Mononuclear cell (primary cell): ENCODE data around the gene UBA6. TPM values are rescaled to one million over a fixed set of nuclear protein-coding genes. Genes with fewer than 3 reads are reported as not detected.
"Not testable (repeated sequence)": the region's sequence is repeated elsewhere in the genome, so short reads cannot be mapped to it uniquely, and the experiment has no call there.

Source experiments
- H3K27me3 ChIP-seq: 2 replicates; pipeline ENCODE4 v1.6.0; 2011; ENCODE audit warnings: low read length, control low read depth; ENCODE audit not compliant: insufficient read depth
- H3K4me1 ChIP-seq: 2 replicates; pipeline ENCODE4 v1.5.1; 2011; ENCODE audit warnings: mild to moderate bottlenecking, low read length, control low read depth; ENCODE audit not compliant: insufficient read depth
- H3K4me3 ChIP-seq: 2 replicates; pipeline ENCODE4 v1.5.1; 2011; ENCODE audit warnings: mild to moderate bottlenecking, low read length, moderate library complexity
- H3K9me3 ChIP-seq: 2 replicates; pipeline ENCODE4 v1.5.1; 2011; ENCODE audit warnings: low read depth, mild to moderate bottlenecking, control low read depth, low read length
- total RNA-seq: library from RNA; depleted of rRNA; stranded (reverse); fragments of >200 nt; gene quantifications from one replicate; pipeline ENCODE4 v1.2.3, GENCODE V29; 2012

The UBA6 gene
- total RNA-seq, result 87.8 TPM

DNA sequence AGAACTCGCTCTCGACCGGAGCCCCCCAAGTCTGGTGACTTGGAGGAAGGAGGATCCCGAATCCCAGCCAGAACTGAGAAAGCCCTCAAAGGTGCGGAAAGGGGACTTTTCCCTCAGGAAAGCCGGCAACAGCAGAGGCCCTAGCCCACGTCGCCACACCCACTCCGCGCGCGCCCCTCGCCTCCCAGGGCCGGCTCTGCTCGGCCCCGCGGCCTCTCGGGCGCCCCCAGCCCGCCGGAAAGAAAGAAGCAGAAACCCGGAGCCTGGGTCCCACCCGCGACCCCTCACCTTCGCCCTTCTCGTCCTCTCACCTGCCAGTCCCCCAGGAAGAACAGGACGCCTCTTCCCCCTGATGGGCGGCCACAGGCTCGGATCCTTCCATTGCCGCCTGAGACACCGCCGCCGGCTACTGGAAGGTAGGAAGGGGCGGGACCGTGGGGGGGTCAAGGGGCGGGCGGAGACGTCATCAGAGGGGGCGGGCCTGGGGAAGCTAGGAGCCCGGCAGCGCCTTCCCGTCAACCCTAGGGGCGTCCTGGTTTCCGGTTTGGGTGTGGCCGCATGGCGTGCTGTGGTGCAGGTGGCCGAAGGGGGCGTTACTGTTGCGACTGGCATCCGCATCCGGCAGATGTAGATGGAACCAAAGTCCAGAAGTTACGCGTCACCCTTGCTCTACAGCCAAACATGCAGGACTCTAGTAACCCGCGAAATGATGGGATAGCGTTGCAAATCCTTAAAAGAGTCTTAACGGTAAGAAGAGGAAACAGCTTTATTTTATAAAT, at the start of gene UBA6:
Gene UBA6 (minus strand): TSS at position 418 of the 779 bp plus-strand sequence. CDS start 36 bp downstream, at position 382.
- peaks cover 16% of the 10 kb centered on the region for H3K4me1 ChIP-seq
- H3K9me3 ChIP-seq, result peaks cover 2% of the 10 kb centered on the region
- no peaks in the 10 kb centered on the region for H3K27me3 ChIP-seq
- peak within 1 kb of the TSS; percentile 90 for H3K4me3 ChIP-seq

DNA sequence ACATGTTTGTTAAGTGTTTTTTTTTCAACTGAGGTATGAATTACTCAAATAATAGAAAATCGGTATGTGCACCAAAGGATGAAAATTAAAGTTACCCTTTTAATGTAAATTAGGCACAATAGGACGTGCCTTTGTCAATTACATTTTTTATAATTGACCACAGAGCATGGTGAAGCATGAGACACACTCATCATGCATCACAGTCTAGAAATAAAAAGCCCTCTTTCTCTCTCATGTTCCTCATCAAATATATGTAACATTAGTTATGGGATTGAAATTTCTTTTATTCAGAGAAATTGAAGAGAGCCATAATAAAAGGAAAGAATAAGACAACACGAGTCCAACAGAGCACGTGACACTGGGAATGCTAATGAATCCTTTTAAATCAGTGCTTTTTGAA, 49.7 kb upstream of the UBA6 start:
- Histone ChIP-seq H3K4me3 (no peak overlapping the region), H3K27me3 (no peaks in the 10 kb centered on the region), H3K4me1 (no peaks in the 10 kb centered on the region), H3K9me3 (no peaks in the 10 kb centered on the region)

- H3K9me3 ChIP-seq, result no peaks in the 10 kb centered on the region
- no peaks in the 10 kb centered on the region for H3K4me1 ChIP-seq
- no peak overlapping the region for H3K4me3 ChIP-seq
- H3K27me3 ChIP-seq, result no peaks in the 10 kb centered on the region
Observed at GRCh38 chr4:67749286-67749685, 48.3 kb upstream of the UBA6 start.

- H3K9me3 ChIP-seq, result no peaks in the 10 kb centered on the region
- H3K27me3 ChIP-seq, result no peaks in the 10 kb centered on the region
- no peaks in the 10 kb centered on the region for H3K4me1 ChIP-seq
- H3K4me3 ChIP-seq, result no peak overlapping the region
Observed at GRCh38 chr4:67746797-67747495, 46.0 kb upstream of the UBA6 start.

DNA sequence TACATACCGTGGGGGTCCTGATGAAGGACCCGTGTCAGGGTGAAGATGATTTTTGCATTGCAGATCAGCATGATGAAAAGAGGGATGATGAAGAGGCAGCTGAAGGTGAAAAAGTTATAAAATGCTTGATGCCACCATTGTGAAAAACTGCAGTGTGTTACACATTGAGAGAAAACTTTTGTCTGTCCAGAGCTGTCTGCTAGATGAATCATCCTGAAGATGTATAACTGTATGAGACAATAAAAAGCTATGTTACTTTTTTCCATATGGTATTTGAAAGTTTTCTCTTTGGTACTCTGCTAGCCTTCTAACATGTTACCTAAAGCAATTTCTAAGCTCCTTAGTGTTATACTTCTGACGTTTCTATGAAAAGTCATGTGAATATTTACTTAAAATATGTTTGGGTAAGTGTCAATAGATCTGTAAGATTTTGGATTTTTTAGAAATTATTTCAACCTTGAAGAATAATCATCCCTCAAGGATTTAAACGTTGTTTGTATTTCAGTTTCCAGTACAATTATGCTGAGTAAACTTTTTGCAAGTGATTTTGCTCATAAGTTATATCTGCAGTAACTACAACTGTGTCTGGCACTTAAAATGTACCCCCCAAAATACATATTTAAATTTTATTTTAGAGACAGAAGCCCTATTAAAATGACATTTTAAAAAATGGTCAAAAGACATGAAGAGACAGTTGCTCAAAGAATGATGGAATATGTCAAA, 43.8 kb upstream of the UBA6 start:
- Histone ChIP-seq H3K27me3 (no peaks in the 10 kb centered on the region), H3K9me3 (no peaks in the 10 kb centered on the region)

GRCh38 chr4:67743194-67743593, 42.2 kb upstream of the UBA6 start:
- Histone ChIP-seq H3K9me3 (no peaks in the 10 kb centered on the region), H3K4me3 (no peak overlapping the region), H3K4me1 (no peaks in the 10 kb centered on the region), H3K27me3 (no peaks in the 10 kb centered on the region)

More for the DNA sequence above, 43.8 kb upstream of the UBA6 start:
- Histone ChIP-seq H3K4me1 (no peaks in the 10 kb centered on the region), H3K4me3 (no peak overlapping the region)

- Histone ChIP-seq H3K4me3 (no peak overlapping the region), H3K27me3 (no peaks in the 10 kb centered on the region), H3K9me3 (no peaks in the 10 kb centered on the region), H3K4me1 (no peaks in the 10 kb centered on the region)
Observed at GRCh38 chr4:67736262-67736661, 35.3 kb upstream of the UBA6 start.

- Histone ChIP-seq H3K27me3 (no peaks in the 10 kb centered on the region), H3K4me3 (no peak overlapping the region), H3K4me1 (no peaks in the 10 kb centered on the region), H3K9me3 (no peaks in the 10 kb centered on the region)
Observed at GRCh38 chr4:67735325-67735724, 34.4 kb upstream of the UBA6 start.

- not testable (repeated sequence) for H3K4me3 ChIP-seq, H3K27me3 ChIP-seq, H3K4me1 ChIP-seq, H3K9me3 ChIP-seq
Observed at GRCh38 chr4:67730511-67730910, 29.6 kb upstream of the UBA6 start.

DNA sequence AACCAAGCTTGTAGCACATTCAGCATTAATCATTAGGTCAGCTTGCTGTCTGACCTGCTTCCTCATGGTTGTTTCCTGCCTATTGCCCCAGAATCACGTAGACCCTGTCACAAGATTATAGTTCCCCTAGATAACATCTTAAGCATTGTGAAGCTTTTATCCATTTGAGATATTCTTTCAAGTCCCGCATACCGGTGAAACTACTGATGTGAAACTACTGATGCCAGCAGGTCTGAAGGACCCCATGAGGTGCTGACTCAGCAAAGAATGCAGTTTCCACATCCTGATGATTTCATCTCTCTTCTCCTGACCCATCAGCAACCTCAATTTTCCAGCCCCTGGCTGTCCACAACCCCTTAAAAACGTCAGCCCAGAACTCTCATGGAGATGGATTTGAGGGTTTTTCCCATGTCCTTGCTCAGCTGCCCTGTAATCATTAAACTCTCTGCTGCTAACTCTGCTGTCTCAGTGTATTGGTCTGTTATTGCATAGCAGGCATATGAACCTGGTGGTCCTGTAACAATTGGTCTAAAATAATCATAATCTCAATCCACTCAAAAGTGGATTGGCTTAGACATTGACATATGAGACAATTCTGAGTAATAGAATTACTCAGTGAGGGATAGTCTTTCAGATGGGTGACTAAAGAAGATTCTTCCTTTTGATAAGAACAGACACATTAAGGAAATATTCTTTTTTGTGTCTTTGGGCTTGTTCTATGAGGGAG, 26.3 kb upstream of the UBA6 start:
- Histone ChIP-seq H3K4me3 (no peak overlapping the region), H3K4me1 (peaks cover 6% of the 10 kb centered on the region), H3K27me3 (no peaks in the 10 kb centered on the region), H3K9me3 (no peaks in the 10 kb centered on the region)

- H3K9me3 ChIP-seq, result no peaks in the 10 kb centered on the region
- peaks cover 6% of the 10 kb centered on the region for H3K4me1 ChIP-seq
- no peaks in the 10 kb centered on the region for H3K27me3 ChIP-seq
- H3K4me3 ChIP-seq, result no peak overlapping the region
Observed at GRCh38 chr4:67725981-67726380, 25.0 kb upstream of the UBA6 start.

DNA sequence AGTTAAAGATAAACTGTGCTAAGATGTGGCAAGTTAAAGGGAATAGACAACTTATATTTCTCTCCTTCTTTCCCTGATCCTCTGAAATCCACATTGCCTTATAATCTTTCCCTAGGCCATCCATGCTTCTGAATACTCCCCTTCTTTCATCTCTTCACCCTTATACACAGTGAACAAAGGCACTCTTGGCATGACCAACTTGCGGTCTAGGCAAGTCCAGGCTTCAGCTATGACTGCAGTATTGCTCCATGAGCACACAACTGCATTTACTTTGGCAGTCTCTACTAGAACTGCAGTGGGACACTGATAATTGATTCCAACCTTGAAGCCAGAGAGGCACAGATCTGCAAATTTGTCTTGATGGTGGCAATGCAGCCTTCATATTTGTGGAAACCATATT, 24.2 kb upstream of the UBA6 start:
- peaks cover 6% of the 10 kb centered on the region for H3K4me1 ChIP-seq
- no peak overlapping the region for H3K4me3 ChIP-seq
- no peaks in the 10 kb centered on the region for H3K9me3 ChIP-seq
- no peaks in the 10 kb centered on the region for H3K27me3 ChIP-seq

GRCh38 chr4:67723949-67724348, 23.0 kb upstream of the UBA6 start:
- Histone ChIP-seq H3K9me3 (no peaks in the 10 kb centered on the region), H3K4me1 (peaks cover 6% of the 10 kb centered on the region), H3K27me3 (no peaks in the 10 kb centered on the region), H3K4me3 (no peak overlapping the region)

GRCh38 chr4:67723341-67723740, 22.4 kb upstream of the UBA6 start:
- Histone ChIP-seq H3K27me3 (no peaks in the 10 kb centered on the region), H3K4me3 (no peak overlapping the region), H3K4me1 (peaks cover 6% of the 10 kb centered on the region), H3K9me3 (no peaks in the 10 kb centered on the region)
